Measurements from ENCODE around the gene GABARAPL1.

Gene GABARAPL1

GRCh38 chr12:10241727-10242126 is 29.1 kb downstream of the GABARAPL1 start:
- H3K27ac ChIP-seq, result no peak overlapping the region
- no peak overlapping the region for H3K4me3 ChIP-seq (ENCODE audit: low read depth, low read length)

DNA sequence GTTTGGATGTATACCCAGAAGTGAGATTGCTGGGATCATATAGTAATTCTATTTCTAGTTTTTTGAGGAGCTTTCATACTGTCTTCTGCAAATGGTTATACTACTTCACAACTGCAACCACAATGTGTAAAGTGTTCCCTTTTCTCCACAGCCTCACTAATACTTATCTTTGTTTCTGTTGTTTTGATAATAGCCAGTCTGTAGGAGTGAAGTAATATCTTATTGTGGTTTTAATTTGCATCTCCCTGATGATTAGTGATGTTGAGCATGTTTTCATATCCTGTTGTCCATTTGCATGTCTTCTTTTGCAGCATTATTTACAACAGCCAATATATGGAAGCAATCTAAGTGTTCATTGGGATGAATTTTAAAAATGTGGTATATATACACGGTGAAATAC is 29.9 kb downstream of the GABARAPL1 start:
- Histone ChIP-seq H3K27ac (no peak overlapping the region), H3K9me3 (ENCODE audit: severe bottlenecking) (no peaks in the 10 kb centered on the region), H3K27me3 (ENCODE audit: insufficient read depth, low read depth, severe bottlenecking) (no peaks in the 10 kb centered on the region), H3K4me3 (ENCODE audit: low read depth, low read length) (no peak overlapping the region), H3K36me3 (no peaks in the 10 kb centered on the region)
- TF ChIP-seq, protein P1, sequence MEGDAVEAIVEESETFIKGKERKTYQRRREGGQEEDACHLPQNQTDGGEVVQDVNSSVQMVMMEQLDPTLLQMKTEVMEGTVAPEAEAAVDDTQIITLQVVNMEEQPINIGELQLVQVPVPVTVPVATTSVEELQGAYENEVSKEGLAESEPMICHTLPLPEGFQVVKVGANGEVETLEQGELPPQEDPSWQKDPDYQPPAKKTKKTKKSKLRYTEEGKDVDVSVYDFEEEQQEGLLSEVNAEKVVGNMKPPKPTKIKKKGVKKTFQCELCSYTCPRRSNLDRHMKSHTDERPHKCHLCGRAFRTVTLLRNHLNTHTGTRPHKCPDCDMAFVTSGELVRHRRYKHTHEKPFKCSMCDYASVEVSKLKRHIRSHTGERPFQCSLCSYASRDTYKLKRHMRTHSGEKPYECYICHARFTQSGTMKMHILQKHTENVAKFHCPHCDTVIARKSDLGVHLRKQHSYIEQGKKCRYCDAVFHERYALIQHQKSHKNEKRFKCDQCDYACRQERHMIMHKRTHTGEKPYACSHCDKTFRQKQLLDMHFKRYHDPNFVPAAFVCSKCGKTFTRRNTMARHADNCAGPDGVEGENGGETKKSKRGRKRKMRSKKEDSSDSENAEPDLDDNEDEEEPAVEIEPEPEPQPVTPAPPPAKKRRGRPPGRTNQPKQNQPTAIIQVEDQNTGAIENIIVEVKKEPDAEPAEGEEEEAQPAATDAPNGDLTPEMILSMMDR (IDR thresholded peaks at IDR 0.05; ENCODE audit: low read depth, low read length), result no peak
- no peak for DNase-seq

More at GRCh38 chr12:10241727-10242126, 29.1 kb downstream of the GABARAPL1 start:
- H3K36me3 ChIP-seq, result no peaks in the 10 kb centered on the region
- DNase-seq, result no peak
- TF ChIP-seq, protein P1 (IDR thresholded peaks at IDR 0.05; ENCODE audit: low read depth, low read length), result no peak
- H3K9me3 ChIP-seq (ENCODE audit: severe bottlenecking), result no peaks in the 10 kb centered on the region
- H3K27me3 ChIP-seq (ENCODE audit: insufficient read depth, low read depth, severe bottlenecking), result no peaks in the 10 kb centered on the region

DNA sequence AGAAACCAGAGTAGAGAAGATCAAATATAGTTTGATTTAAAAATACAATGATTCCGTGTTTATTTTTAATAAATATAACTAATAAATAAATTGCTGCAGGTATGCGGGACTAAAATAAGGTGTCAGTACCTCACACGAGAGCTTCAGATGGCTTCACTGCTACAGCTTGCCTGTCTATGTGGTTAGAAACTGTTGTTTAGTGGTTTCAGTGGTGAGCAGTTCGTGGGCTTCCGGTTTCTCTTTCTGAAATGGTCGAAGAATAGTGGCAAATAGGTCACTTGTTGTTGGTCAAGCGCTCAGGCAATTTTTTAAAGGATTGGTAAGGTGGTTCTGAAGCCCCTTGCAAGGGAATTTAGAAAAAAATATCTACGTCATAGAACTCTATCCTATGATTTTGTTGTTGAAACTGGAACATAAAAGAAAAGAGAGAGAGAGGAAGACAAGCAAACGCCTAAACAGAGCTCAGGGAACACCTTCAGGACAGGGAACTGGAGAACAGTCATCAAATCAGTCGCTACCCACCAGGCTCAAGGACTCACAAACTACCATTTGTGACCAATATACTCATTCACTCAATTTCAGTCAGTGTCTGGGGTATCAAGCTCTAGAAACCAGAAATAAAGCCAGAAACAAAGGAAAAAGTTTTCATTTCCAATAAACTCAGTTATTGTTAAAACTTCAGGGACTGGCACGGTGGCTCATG is 31.3 kb downstream of the GABARAPL1 start:
- Histone ChIP-seq H3K36me3 (no peaks in the 10 kb centered on the region), H3K27ac (no peak overlapping the region), H3K27me3 (ENCODE audit: insufficient read depth, low read depth, severe bottlenecking) (no peaks in the 10 kb centered on the region), H3K4me3 (ENCODE audit: low read depth, low read length) (no peak overlapping the region), H3K9me3 (ENCODE audit: severe bottlenecking) (no peaks in the 10 kb centered on the region)
- no peak for DNase-seq
- TF ChIP-seq, protein P1 (IDR thresholded peaks at IDR 0.05; ENCODE audit: low read depth, low read length), result no peak

- Histone ChIP-seq H3K27ac (no peak overlapping the region), H3K9me3 (ENCODE audit: severe bottlenecking) (no peaks in the 10 kb centered on the region), H3K27me3 (ENCODE audit: insufficient read depth, low read depth, severe bottlenecking) (no peaks in the 10 kb centered on the region), H3K36me3 (no peaks in the 10 kb centered on the region), H3K4me3 (ENCODE audit: low read depth, low read length) (no peak overlapping the region)
- DNase-seq, result no peak
- TF ChIP-seq, protein P1 (IDR thresholded peaks at IDR 0.05; ENCODE audit: low read depth, low read length), result no peak
Observed at GRCh38 chr12:10247436-10248058, 34.9 kb downstream of the GABARAPL1 start.

DNA sequence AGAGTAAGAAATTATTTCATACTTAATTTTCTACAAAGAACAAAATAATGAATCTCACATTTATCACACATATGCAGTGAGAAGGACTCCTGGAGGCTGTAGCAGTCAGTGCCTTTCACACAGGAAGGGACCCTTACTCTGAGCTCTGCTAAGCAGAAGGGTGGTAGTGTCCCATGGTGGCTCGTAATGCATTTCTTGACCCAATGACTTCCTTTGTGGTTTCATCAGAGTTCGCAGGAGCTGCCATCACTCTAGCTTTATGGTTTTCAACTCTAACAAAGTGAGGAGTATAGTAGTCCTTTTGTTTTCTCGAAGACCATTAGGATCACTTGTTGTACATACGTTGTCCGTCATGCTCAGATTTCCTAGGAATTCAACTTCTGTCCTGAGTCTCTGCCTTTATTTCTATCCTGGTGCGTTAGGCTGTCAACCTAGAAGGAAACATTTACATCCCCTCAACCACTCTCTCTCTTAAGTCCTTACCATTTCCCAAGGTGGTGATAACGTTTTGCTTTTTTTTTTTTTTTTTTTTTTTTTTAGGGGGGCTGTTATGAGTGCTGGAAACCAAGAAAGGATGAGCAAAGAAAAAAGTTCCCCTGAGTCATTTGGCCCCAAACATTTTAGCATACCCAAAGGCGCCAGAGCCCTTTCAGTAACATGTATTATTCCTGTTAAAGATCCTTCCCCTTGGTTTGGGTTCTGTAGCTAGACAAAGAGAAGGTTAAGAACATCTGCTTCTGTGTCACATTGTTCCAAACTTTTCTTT is 37.2 kb downstream of the GABARAPL1 start:
- no peak overlapping the region for H3K4me3 ChIP-seq (ENCODE audit: low read depth, low read length)
- no peaks in the 10 kb centered on the region for H3K36me3 ChIP-seq
- no peaks in the 10 kb centered on the region for H3K27me3 ChIP-seq (ENCODE audit: insufficient read depth, low read depth, severe bottlenecking)
- no peaks in the 10 kb centered on the region for H3K9me3 ChIP-seq (ENCODE audit: severe bottlenecking)
- TF ChIP-seq, protein P1 (IDR thresholded peaks at IDR 0.05; ENCODE audit: low read depth, low read length), result no peak
- DNase-seq, result no peak
- no peak overlapping the region for H3K27ac ChIP-seq
